GM12874 (cell line): ENCODE results near the gene HIPK2.

Source experiments
- CTCF ChIP-seq: IDR thresholded peaks from 2 replicates; pipeline ENCODE4 v1.5.1; 2011; ENCODE audit warnings: low read depth, mild to moderate bottlenecking, control low read depth, low read length, moderate library complexity; ENCODE audit not compliant: insufficient read depth

HIPK2 gene

DNA sequence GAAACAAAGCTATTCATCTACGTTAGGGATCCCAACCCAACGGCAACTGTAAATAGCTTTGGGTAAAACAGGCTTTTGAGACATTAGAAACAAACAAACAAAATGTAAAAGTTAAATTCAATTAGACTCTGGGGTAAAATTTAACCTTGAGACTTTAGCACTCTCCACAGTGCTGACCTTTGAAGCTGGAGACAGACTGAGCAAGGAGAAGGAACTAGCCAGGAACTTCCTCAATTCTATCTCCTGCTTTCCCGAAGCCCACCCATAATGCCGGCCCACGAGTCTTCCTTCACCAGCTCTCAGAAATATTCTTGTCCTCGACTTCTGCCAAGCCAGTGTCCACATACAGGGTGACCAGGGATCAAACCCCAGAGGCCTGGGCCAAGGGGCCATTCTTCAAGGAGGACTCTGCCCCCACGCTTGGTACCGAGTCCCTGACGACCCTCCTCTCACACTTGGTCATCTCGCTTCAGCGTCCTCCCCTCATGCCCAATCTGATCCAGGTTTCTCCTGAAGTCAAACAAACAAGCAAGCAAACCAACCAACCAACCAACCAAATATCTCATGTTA is 114.1 kb downstream of the HIPK2 start:
- TF ChIP-seq CTCF, result no peak

DNA sequence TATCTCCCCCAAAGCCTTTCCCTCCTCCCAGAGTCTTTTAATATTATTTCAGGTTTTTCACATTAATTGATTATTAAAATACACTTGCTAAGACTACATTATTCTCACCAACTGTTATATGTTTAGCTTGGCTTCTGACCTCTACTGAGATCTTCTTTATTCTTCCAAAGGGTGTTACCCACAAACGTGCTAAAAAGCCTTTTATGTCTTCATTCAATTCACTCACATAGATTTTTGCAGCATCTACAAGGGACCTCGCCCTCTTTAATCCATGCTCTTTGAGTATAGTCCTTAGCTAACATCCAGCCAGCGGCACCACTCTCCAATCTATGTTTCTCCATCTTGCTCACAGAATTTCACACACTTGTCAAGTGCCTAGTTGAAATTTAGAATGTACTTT is 115.9 kb downstream of the HIPK2 start:
- TF ChIP-seq CTCF, result no peak

DNA sequence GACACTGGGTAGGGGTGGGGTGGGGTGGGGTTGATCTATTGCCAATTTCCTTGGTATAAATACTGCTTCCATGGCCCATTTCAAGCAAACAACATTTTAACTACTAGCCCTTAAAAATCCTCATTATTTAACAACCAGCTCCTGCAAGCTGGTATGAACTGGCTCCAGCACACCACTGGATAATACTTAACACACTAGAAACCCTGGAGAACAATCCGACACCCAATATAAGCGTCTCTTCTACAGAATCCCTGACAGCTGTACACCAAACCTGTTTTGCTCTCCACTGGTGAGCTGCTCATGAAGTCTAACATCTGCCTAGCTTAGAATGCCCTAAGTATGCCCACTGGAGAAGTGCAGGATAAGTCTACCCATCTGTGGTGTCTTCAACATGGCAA is 116.8 kb downstream of the HIPK2 start:
- TF ChIP-seq CTCF, result no peak

DNA sequence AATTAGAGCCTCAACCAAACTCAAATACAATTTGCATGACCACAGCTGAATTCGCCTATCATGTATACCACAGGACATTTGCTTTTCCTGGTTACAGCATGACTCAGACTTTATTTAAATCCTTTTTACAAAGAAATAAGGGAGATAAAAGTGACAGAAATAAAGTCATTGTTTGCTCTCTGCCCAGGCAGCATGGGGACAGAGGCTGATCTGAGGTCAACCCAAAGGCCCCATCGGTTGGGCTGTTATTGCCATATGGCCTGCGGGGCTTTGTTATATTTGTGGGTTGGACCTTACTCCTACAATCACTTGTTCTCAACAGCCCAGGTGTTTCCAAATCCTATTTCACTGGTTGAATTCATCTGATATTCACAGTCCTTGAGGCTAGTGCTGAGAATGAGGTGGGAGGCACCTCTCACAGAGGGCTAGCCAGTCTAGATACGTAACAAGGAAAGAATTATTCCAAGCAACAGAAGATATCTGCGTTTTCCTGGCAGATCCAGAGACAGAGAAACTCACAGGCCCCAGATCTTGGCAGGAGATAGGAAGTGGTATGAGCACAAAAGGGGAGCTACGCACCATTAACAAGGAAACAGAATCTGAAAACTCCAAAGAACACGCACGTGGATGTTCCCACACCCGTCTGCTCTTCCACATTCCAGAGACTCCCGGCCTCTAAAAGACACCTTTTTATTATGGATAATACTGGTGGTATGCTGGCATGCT is 117.3 kb downstream of the HIPK2 start:
- no peak for TF ChIP-seq CTCF

GRCh38 chr7:139659922-139660316 is 117.9 kb downstream of the HIPK2 start:
- no peak for TF ChIP-seq CTCF

GRCh38 chr7:139658908-139659675 is 118.7 kb downstream of the HIPK2 start:
- no peak for TF ChIP-seq CTCF

DNA sequence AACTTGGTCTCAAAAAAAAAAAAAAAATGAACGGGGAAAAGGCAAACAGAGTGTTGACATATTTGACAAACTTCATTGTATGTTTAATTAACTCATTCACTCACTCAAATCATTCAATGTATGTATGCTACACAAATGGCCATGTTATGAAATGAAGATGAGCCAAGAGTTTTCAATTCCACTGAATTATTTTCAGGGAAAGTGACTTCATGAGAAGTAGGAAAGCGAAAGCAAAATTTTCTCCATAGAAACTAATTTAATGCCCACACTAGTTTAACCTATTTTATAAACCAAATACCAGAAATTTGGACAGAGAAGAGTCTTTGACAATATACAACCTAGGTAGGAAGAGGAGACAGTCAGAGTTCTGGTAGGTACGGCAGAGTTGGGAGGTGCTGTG is 119.5 kb downstream of the HIPK2 start:
- TF ChIP-seq CTCF, result no peak
